T follicular helper cell (primary cell): Measurements from ENCODE around the gene TLR2.
"Not testable (repeated sequence)": the region's sequence is repeated elsewhere in the genome, so short reads cannot be mapped to it uniquely, and the experiment has no call there.

Experiments
- DNase-seq: peaks from one replicate; pipeline ENCODE4 v3.0.0-alpha.2; 2020; ENCODE audit warnings: low read depth

TLR2 gene

DNA sequence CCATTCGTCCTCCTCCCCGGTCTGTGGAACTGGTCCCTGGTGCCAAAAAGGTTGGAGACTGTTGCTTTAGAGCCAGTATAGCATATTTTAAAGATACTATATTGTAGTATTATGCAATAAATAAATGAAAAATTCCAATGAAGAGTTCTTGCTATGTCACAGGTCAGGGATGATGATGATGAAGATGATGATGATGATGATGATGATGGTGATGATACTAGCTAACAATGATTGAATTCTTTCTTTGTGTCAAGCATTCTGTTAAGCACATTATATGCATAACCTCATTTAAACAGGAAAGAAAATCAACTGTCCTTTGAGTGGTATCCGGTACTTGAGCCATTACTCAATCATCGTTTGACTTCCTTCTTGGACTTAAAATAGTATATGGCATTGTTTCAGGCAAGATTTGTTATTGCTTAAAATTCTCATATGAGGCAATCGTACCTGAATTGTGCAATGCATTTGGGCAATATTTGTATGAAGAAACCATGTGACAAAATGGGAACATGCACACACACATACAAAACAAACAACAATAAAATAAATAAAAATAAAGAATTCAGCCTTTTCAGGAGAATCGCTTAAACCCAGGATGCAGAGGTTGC lies 22.8 kb upstream of the TLR2 start:
- DNase-seq = no peak

DNA sequence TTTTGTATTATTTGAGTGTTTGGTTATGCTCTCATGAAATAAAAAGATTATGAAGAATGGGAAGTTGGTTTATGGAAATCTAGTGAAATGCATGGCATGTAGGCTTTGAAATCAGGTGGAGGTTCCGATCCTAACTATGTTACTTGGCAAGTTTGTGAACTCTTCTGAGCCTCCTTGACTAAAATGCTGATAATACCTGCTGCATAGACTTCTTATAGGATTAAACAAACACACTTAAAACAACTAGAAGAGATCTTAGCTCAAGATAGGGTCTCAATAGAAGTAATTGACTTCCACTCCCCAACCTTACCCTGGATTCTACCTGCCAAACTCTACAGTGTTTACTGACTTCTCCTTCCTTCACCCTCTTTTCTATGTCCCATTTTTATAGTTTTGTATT lies 22.2 kb upstream of the TLR2 start:
- DNase-seq = no peak

DNA sequence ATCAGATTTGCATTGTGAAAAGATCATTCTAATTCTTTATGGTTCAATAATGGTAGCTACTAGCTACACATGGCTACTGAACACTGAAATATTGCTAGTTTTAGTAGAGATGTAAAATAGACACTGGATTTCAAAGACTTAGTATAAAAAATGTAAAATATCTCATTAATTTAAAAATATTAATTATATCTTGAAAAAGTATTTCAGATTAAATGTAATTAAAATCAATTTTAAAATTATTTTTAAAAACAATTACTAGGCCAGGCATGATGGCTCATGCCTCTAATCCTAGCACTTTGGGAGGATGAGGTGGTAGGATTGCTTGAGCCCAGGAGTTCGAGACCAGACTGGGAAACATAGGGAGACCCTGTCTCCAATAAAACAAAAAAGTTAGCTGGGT lies 20.4 kb upstream of the TLR2 start:
- no peak for DNase-seq

DNA sequence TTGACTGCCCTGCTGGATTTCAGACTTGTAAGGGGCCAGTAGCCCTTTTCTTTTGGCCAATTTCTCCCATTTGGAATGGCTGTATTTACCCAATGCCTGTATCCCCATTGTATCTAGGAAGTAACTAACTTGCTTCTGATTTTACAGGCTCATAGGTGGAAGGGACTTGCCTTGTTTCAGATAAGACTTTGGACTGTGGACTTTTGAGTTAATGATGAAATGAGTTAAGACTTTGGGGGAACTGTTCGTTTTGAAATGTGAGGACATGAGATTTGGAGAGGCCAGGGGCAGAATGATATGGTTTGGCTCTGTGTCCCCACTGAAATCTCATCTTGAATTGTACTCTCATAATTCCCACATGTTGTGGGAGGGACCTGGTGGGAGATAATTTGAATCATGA lies 17.6 kb upstream of the TLR2 start:
- not testable (repeated sequence) for DNase-seq

DNA sequence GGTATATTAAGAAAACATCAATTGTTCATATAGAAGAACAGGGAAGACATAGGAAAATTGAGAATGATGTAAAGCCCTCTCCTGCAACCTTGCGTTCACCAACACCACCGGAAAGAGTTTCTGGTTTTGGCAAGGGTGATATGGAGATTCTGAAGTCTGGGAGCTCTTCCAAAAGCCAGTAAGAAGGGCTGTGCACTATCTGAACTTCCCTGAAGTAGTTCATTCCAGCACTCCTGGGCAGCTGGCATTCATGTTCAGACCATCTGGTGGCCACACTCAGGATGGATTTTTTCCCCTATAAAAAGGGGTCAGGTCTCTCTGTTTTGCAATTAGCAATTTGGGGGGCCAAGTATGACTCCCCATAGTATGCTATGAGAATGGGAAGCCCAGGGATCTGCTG lies 15.4 kb upstream of the TLR2 start:
- no peak for DNase-seq

DNA sequence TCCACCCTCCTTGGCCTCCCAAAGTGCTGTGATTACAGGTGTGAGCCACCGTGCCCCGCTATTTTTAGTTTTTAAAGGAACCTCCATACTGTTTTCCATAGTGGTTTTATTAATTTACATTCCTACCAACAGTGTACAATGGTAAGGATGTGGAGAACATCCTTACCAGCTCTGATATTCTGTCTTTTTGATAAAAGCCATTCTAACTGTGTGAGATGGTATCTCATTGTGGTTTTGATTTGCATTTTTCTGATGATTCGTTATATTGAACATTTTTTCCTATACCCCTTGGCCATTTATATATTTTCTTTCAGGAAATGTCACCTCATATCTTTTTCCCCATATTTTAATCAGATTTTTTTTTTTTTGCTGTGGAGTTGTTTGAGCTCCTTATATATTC lies 14.2 kb upstream of the TLR2 start:
- no peak for DNase-seq

DNA sequence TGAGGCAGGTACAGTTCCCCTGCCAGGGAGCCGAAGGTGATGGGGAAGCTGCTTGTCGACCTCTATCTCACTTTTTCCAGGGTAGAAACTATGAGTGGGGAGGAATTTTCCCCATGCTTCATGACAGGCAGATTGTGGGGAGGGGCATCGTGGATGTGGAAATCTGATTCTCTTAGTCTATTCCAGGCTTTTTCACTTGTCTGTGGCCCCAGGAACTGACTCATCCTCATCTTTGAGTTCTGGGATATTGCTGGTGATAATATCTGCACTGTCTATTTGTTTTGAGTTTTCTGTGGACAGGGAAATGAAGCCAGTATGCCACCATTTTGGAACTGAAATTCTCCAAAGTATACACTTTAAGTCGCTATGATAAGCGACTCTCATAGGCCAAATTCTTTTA lies 7.6 kb upstream of the TLR2 start:
- no peak for DNase-seq

DNA sequence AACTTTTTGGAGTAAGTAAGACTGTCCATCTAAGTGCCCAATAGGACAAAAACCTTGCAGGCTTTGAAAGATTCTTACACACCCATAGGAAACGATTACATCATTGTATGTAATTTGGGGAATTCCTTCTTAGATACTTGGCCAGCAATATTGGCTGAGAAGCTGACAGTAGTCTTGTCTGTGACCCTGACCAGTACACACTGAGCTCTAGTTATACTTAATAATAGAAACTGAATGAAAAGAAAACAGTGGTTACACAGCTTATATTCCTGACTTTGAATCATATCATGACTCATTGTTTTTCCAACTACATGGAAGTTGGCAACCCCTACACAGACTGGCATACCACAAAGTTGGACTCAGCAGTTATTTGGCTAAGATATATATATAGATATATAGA lies 7.1 kb upstream of the TLR2 start:
- DNase-seq = no peak

DNA sequence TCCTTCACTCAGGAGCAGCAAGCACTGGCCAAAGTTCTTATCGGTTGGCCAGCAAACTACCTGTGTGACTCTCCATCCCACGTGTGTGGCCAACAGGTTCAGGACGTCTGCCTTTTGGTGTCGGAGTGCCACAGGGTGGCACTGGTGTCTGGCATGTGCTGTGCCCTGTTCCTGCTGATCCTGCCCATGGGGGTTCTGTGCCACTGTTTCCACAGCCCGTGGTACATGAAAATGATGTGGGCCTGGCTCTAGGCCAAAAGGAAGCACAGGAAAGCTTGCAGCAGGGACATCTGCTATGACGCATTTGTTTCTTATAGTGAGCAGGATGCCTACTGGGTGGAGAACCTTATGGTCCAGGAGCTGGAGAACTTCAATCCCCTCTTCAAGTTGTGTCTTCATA lies 4.6 kb upstream of the TLR2 start:
- no peak for DNase-seq

DNA sequence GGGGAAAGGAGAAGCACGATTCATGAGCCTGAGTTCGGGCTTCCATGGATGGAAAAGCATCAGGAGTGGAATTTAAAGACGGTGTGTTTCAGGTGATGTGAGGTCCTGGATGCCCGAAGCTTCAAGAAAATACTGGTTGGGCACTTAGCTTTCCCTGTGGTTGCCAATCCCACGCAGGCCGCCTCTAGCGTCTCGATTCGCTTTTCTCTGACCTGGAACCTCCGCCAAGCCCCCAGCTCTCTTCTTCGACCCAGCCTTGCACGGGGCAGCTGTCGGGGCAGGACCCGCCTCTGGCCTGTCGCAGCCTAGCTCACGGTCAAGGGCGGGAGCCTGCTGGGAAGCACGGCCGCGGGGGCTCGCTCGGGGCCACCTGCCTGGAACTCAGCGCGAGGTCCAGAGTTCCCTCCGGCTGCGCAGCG lies 308 bp upstream of the TLR2 start:
- no peak for DNase-seq

DNA sequence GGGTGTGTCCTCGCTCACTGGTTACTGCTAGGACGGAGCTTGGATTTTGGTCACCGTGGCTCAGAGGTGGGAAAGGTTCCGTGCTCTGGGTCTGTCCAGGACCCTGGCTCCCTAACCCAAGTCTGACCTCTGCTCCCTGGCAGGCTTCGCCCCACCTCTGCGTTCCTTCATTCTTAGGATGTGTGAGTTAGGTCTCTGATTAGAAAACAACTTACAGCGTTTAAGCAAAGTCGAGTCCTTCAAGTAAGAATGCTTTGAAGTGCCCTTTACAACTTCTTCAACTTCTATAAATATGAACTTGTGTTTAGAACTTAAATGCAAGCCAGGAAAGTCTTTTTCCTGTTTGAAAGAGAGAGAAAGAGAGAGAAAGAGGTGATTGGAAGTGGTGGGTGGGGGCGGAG lies 891 bp downstream of the TLR2 start:
- no peak for DNase-seq

DNA sequence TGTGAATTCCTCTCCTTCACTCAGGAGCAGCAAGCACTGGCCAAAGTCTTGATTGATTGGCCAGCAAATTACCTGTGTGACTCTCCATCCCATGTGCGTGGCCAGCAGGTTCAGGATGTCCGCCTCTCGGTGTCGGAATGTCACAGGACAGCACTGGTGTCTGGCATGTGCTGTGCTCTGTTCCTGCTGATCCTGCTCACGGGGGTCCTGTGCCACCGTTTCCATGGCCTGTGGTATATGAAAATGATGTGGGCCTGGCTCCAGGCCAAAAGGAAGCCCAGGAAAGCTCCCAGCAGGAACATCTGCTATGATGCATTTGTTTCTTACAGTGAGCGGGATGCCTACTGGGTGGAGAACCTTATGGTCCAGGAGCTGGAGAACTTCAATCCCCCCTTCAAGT lies 20.4 kb downstream of the TLR2 start:
- DNase-seq = no peak

DNA sequence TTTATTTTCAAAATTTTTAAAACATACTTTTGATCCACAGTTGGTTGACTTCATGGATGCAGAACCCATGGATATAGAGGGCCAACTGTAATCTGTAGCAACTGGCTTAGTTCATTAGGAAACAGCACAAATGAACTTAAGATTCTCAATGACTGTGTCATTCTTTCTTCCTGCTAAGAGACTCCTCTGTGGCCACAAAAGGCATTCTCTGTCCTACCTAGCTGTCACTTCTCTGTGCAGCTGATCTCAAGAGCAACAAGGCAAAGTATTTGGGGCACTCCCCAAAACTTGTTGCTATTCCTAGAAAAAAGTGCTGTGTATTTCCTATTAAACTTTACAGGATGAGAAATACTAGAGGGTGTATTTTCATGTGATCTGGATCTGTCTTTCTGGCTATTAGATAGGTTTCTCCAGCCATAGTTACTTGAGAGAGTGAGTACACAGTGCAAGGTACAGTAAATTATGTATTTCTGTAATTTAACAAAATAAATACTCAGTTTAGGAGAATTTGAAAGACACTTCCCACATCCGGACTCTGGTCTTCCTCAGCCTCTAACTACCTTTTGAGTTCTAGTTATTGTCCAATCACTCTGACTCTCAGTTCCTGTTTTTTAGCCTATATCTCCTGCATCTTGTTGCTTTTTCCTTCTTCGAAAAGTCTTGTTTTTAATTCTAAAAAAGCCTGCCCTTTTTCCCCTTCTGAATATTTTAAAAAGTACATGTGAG lies 21.8 kb downstream of the TLR2 start:
- DNase-seq = no peak

DNA sequence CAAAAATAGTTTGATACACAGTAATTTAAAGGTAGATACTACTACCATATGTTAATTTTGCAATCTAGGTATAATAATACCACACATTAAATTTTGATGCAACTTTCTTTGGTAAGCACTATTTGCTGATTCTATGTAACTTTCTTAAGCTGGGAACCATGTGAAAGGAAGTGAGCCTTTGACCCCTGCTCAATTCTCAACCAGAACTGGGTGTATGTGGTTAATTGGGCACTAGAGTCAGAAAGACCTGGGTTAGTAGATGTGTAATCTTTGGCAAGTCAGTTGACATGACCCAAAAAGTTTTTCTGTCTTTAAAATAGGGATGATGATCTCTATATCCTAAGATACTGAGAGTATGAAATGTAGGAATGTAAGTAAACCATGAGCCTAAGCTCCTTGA lies 22.4 kb downstream of the TLR2 start:
- no peak for DNase-seq

DNA sequence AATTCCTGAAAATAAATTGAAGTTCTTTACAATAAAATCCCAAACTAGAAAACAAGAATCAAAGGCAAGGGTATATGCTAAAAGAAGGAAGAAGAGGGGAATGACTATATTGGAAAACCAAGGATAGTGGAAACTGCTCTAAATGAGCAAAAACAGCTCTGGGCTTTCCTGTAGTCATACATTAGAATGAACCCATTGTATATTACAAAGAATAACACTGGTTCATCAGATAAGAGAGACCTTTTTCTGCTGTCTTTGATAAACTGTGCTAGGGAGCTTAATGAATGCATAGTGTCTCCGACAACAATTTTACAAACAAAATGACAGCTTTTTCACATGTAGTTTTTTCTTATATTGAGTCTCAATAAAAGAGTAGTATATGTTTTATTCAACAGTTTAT lies 26.6 kb downstream of the TLR2 start:
- DNase-seq = no peak

DNA sequence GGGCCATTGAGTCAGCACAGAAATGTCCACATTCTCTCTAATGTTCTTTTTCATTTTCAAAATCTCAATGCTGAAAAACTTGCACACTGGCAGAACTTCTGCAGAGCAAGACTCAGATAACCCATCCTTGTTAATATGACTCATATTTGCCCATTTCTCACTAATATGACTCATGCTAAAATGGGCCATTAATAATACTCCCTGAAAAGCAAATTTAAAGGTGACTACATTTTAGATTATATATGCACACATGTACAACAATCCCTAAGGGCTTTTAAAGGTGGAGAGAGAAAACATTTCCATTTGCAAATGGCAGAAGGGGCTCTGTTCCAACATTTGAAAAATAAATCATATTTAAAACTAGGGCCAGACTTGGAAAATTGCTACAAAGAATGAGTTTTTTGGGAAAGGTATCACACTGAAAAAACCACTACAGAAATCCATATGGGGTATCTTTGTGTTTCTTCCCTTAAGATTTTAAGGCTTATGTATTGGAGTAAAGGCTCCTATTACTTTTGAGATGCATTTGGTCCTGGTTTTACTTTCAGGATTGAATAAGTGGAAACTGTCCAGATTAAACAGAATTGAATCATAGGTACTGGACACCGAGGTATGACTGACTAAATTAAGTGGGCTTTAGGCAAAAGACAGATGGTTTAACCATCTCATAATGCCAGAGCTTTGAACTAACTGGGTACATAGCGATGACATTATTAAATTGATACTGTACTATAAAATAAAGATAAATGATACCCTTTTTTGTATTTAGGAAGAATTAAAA lies 30.0 kb downstream of the TLR2 start:
- DNase-seq = no peak

DNA sequence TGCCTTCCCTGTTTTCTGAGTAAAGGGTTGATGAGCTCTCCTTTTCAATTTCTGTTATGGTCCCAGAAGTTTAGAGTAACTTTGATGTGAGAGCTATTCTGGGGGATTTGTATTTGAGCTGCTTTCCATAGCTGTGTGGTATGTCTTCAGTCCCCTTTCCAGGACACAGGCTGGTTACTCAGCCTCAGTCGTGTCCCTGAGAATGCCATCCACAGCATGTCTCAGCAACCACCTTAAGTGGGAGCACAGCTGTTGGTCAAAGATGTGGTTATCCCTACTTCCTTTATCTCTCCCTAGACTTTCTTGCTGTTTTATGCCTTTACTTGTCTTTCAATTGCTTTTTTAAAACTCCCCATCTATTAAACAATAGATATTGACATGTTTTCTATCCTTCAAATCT lies 38.0 kb downstream of the TLR2 start:
- DNase-seq = no peak

DNA sequence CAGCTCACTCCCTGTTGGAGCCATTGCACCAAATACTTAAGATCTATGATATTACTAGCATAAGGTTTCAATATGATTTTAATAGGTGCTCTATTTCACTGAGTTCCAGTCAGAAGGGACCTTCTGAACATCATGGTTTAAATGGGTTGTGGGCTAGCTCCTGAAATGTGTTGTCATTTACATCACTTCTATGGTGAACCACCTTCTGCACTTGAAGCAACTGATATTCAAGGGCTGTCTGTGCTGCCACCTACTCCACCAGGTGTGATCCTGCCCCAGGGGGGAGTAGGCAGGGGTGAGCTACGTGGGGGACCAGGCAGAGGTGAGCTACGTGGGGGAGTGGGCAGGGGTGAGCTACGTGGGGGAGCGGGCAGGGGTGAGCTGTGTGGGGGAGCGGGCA lies 40.5 kb downstream of the TLR2 start:
- no peak for DNase-seq

DNA sequence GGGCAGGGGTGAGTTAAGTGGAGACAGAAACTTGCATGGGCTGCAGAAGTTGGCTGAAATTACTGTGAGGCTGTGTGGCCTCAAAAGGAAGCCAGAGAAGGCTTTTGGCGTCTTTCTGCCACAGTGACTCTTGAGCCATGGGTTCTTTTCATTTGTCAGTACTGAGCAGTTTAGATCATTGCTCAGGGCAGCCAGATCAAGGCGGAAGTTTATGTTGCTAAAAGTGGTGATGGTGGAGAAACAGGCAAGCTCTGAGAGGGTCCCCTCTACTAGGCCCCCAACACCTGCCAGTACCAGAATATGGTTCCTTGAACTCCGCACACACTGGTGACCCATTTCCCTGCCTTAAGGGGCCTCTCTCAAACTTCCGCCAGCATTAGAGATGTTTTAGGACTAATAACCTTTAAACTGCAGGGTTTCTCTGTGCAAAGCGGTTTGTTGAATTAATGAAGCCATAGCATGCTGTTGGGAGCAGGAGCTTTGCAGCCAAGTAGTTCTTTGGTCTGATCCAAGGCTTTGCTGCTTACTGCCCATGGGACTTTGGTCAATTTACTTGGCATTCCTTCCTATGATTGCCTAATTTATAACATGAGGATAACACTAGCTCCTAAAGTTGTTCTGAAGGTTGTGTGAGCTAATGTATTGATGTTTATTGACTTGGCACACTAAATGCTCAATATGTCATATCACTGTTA lies 41.2 kb downstream of the TLR2 start:
- no peak for DNase-seq

DNA sequence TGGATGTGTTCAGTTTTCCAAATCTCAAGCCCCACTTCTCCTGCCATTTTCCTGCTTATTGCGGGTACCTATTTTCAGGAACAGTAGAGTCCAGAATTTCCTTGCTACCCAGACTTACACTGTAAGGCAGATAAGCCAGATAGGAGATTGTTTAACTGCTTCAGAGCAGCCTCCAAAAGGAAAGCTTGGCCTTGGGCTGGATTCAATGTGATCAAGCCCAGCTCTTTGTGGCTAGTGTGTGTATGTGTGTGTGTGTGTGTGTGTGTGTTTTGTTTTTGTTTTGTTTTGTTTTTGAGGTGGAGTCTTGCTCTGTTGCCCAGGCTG lies 41.7 kb downstream of the TLR2 start:
- no peak for DNase-seq

DNA sequence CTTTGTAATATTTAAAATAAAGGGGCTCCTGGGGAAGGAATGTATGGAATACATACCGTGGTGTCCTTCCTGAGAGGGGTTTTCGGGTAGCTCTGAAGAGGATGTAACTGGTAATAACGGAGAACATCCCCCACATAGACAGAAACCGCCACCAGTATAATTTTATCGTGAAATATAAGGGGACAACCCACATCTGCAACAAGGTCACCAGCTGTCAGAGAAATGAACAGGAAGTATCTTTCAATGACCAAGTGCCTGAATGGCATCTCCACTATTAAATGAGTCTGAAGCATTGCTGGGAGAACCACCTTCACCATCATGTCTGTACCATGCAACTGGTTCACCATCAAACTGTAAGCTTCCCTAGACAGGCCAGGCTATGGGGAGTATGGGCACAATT lies 44.1 kb downstream of the TLR2 start:
- no peak for DNase-seq

DNA sequence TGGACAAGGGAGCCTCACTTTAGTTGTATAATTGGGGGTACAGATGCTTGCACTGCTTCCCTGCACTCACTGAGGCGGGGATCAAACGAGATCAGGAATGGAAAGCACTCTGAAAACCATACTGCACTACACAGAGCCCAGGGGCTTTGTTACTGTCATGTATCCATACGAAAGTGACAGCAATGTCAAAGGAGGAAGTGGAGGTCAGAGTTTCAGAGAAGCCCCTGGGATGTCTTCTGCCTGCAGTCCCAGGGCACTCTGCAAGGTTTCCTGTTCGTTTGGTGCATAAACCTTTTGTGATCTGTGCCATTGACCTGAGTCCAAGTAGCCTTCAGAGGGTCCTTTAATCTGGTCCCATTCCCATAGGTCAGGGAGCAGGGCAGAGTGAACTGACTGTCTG lies 44.6 kb downstream of the TLR2 start:
- no peak for DNase-seq

DNA sequence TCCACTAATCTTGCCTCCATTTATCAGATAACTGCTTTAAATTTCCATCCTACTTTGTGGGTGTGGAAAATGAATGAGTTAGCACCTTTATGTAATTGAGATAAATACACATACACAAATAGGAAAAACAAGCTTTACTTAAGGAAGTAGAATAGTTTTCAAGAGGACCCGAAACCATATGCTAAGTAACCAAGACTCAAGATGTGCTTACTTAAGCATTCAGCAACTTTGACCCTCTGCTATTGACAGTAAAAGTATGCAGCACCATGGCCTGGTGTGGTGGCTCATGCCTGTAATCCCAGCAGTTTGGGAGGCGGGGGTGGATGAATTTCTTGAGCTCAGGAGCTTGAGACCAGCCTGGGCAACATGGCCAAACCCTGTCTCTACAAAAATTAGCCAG lies 45.8 kb downstream of the TLR2 start:
- no peak for DNase-seq
